ENCODE results near the gene SNRPB2.

The SNRPB2 gene

GRCh38 chr20:16732506-16733152 lies 2.8 kb downstream of the SNRPB2 start:
- DNase-seq (ENCODE audit: low read depth in 3 of 3, low spot score in 1 of 3), result no peak

GRCh38 chr20:16740365-16741072 lies 10.7 kb downstream of the SNRPB2 start:
- no peak for DNase-seq (ENCODE audit: low read depth in 3 of 3, low spot score in 1 of 3)

- no peak for DNase-seq (ENCODE audit: low read depth in 3 of 3, low spot score in 1 of 3)
Observed at GRCh38 chr20:16744178-16744807, 14.5 kb downstream of the SNRPB2 start.

- no peak for DNase-seq (ENCODE audit: low read depth in 3 of 3, low spot score in 1 of 3)
Observed at GRCh38 chr20:16745204-16745603, 15.4 kb downstream of the SNRPB2 start.

GRCh38 chr20:16747291-16747811 lies 17.5 kb downstream of the SNRPB2 start:
- DNase-seq (ENCODE audit: low read depth in 3 of 3, low spot score in 1 of 3), result no peak

- DNase-seq (ENCODE audit: low read depth in 3 of 3, low spot score in 1 of 3), result no peak
Observed at GRCh38 chr20:16748308-16748900, 18.6 kb downstream of the SNRPB2 start, which contains the start of gene OTOR. TSS of gene OTOR (plus strand) at chr20:16748358. CDS start at chr20:16748402, 44 bp downstream.

GRCh38 chr20:16749573-16749972 lies 19.7 kb downstream of the SNRPB2 start:
- DNase-seq (ENCODE audit: low read depth in 3 of 3, low spot score in 1 of 3), result no peak

GRCh38 chr20:16752082-16752481 lies 22.3 kb downstream of the SNRPB2 start:
- no peak for DNase-seq (ENCODE audit: low read depth in 3 of 3, low spot score in 1 of 3)

- no peak for DNase-seq (ENCODE audit: low read depth in 3 of 3, low spot score in 1 of 3)
Observed at GRCh38 chr20:16752901-16753300, 23.1 kb downstream of the SNRPB2 start.

GRCh38 chr20:16758454-16759180 lies 28.8 kb downstream of the SNRPB2 start:
- no peak for DNase-seq (ENCODE audit: low read depth in 3 of 3, low spot score in 1 of 3)

GRCh38 chr20:16759181-16759563 lies 29.3 kb downstream of the SNRPB2 start:
- DNase-seq (ENCODE audit: low read depth in 3 of 3, low spot score in 1 of 3), result no peak

GRCh38 chr20:16760431-16761304 lies 30.8 kb downstream of the SNRPB2 start:
- DNase-seq (ENCODE audit: low read depth in 3 of 3, low spot score in 1 of 3), result no peak

- no peak for DNase-seq (ENCODE audit: low read depth in 3 of 3, low spot score in 1 of 3)
Observed at GRCh38 chr20:16761305-16761829, 31.5 kb downstream of the SNRPB2 start.

- no peak for DNase-seq (ENCODE audit: low read depth in 3 of 3, low spot score in 1 of 3)
Observed at GRCh38 chr20:16764560-16764959, 34.7 kb downstream of the SNRPB2 start.

GRCh38 chr20:16771213-16771612 lies 41.4 kb downstream of the SNRPB2 start:
- DNase-seq (ENCODE audit: low read depth in 3 of 3, low spot score in 1 of 3), result no peak

GRCh38 chr20:16775961-16776360 lies 46.1 kb downstream of the SNRPB2 start:
- DNase-seq (ENCODE audit: low read depth in 3 of 3, low spot score in 1 of 3), result no peak

- DNase-seq (ENCODE audit: low read depth in 3 of 3, low spot score in 1 of 3), result no peak
Observed at GRCh38 chr20:16777126-16777525, 47.3 kb downstream of the SNRPB2 start.

GRCh38 chr20:16778159-16778558 lies 48.3 kb downstream of the SNRPB2 start:
- DNase-seq (ENCODE audit: low read depth in 3 of 3, low spot score in 1 of 3), result no peak

GRCh38 chr20:16781496-16781895 lies 51.7 kb downstream of the SNRPB2 start:
- no peak for DNase-seq (ENCODE audit: low read depth in 3 of 3, low spot score in 1 of 3)

GRCh38 chr20:16785226-16785625 lies 55.4 kb downstream of the SNRPB2 start:
- DNase-seq (ENCODE audit: low read depth in 3 of 3, low spot score in 1 of 3), result no peak
